ENCODE measurements around the gene COMMD4.
"Not testable (repeated sequence)": the region's sequence is repeated elsewhere in the genome, so short reads cannot be mapped to it uniquely, and the experiment has no call there.

The COMMD4 gene

GRCh38 chr15:75333654-75334419 is 2.0 kb upstream of the COMMD4 start:
- not testable (repeated sequence) for DNase-seq

GRCh38 chr15:75335313-75335704 is 554 bp upstream of the COMMD4 start:
- no peak for DNase-seq

GRCh38 chr15:75338661-75339240 is 2.9 kb downstream of the COMMD4 start:
- DNase-seq, result no peak

- no peak for DNase-seq
Measured at GRCh38 chr15:75339531-75340240, 3.8 kb downstream of the COMMD4 start.

- no peak for DNase-seq
Measured at GRCh38 chr15:75342221-75342620, 6.4 kb downstream of the COMMD4 start.

- not testable (repeated sequence) for DNase-seq
Measured at GRCh38 chr15:75343953-75344352, 8.1 kb downstream of the COMMD4 start.

GRCh38 chr15:75346796-75347221 is 10.9 kb downstream of the COMMD4 start, which contains the start of gene NEIL1:
Gene NEIL1 (plus strand): TSS chr15:75347039. CDS start chr15:75348906, 1,867 bp downstream.
- DNase-seq, result peak; percentile 11

- peak; percentile 73 for DNase-seq
Measured at GRCh38 chr15:75347222-75348033, 11.6 kb downstream of the COMMD4 start.

- DNase-seq, result peak; percentile 44
Measured at GRCh38 chr15:75348034-75348561, 12.2 kb downstream of the COMMD4 start.

GRCh38 chr15:75348562-75349350 is 12.9 kb downstream of the COMMD4 start:
- DNase-seq, result no peak

GRCh38 chr15:75349351-75349669 is 13.4 kb downstream of the COMMD4 start:
- not testable (repeated sequence) for DNase-seq

GRCh38 chr15:75349851-75350588 is 14.2 kb downstream of the COMMD4 start:
- peak; percentile 67 for DNase-seq

GRCh38 chr15:75350601-75351361 is 14.9 kb downstream of the COMMD4 start:
- no peak for DNase-seq

- DNase-seq, result no peak
Measured at GRCh38 chr15:75352186-75353080, 16.6 kb downstream of the COMMD4 start.

- DNase-seq, result no peak
Measured at GRCh38 chr15:75353604-75354003, 17.7 kb downstream of the COMMD4 start.

GRCh38 chr15:75354454-75354853 is 18.6 kb downstream of the COMMD4 start:
- DNase-seq, result no peak

GRCh38 chr15:75355369-75355768 is 19.5 kb downstream of the COMMD4 start:
- no peak for DNase-seq

GRCh38 chr15:75356006-75356405 is 20.1 kb downstream of the COMMD4 start:
- DNase-seq, result no peak

GRCh38 chr15:75356517-75356916 is 20.7 kb downstream of the COMMD4 start:
- DNase-seq, result no peak

Measured in CD4-positive, alpha-beta T cell treated with Interleukin-6 for 4 hours (primary cell).